Measurements from ENCODE around the gene PCLAF.
A peak's percentile ranks its signal among the peaks of the same experiment; 100 is the strongest.
"Not testable (repeated sequence)": the region's sequence is repeated elsewhere in the genome, so short reads cannot be mapped to it uniquely, and the experiment has no call there.

Gene PCLAF, protein sequence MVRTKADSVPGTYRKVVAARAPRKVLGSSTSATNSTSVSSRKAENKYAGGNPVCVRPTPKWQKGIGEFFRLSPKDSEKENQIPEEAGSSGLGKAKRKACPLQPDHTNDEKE

DNA sequence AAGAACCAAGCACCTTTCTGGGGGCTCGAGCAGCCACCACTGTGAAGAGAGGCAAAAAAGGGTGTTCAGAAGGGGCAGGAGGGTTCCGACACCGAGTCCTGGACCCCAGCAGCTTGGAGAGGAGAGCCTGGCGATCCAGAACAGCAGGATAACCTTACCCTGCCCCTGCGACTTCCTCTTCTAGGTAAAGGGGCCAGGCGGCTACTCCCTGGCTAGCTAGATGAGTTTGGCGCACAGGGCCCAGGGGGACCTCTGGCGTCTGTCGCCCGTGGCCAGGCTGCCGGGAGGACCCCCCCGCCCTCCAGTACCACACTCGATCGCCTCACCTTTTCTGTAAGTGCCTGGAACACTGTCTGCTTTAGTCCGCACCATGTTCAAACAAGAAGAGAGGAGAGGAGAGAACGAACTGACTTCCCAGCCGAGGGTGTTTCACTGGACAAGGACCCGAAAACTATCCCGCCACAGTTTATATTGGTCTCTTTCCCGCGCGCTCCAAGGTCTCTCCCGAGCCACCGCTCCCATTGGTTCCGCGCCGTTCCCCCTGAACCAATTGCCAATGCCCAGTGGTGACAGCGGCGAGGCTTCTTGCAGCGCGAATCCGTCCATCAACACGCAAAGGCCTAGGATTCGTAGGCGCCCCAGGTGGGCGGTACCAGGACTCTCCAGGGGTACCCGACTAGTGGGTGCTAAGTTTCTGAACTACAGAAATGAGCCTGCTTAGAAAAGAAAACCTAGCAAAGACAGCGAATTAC is at the start of gene PCLAF:
Gene PCLAF, minus strand, starts transcription at position 442 of the 752 bp plus-strand sequence. Its CDS starts 70 bp downstream, at position 372.
- peak; percentile 93 for DNase-seq

DNA sequence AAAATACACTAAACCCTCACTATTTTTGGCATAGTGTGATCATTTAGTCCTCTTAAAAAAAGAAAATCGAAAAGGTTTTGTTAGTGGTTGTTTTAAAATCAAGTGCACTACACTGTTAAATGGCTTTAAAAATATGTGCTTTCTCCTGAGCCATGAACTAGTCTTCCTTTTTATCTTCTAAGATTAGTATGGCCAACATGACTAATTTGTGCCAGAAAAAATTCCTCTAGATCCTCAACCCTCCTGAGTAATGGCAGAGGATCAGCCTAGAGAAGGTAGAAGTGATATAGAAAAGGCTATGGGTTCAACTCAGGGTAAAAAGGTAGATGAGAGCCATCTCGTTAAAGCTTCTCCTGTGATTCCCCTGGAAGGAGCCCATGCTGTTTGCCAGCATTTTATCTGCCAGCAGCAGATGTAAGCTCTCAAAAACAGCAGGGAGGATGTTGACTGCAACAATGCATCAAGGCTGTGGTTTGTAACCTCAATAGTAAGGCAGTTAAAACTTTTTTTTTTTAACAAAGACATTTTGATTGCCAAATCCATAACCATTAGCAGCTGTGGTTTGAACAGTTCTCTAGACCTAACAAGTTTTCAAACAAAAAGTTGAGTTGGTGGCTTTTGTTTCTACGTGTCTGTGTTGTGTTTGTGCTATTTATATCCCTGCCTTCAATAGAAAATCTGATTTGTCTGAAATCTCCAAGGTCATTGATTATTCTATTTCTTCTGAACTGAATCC is 48.9 kb upstream of the PCLAF start:
- DNase-seq, result peak; percentile 80

DNA sequence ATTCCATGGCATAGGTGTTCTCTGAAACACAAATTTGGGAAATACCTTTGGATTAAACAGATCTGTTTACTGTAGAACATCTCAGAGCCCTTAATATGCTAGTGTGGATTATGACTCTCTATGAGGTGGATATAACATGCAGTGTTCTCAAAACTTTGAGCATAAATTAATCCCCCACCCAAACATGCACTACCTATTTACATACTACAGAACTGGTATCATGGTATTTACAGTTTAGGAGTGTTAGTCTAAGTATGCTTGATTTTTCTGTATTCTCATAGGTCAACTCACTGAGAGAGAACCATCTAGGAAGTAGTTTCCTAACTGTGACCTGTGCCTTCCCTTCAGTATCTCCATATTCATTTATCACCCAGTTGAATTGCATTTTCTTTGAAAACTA is 48.2 kb upstream of the PCLAF start:
- DNase-seq, result no peak

DNA sequence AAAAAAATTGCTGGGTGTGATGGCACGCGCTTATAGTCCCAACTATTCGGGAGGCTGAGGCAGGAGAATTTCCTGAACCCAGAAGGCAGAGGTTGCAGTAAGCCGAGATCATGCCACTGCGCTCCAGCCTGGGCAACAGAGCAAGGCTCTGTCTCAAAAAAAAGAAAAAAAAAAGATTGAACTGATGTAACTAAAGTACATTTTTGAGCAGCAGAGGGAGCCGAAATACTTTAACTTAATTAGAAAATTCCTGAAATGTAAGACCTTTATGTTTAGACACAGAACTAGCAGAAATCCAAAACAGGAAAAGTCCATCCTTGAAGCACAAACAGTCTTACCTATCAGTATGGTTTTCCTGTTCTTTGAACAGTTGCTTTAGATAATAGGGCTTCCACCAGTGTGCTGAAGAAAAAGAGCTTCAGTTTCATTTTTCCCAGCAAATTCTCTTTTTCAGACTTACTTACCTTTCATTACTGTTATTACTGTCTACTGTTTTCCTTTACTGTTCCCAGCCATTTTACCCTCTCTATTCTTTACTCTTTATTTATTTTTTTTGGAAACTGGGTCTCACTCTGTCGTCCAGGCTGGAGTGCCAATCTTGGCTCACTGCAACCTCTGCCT is 45.7 kb upstream of the PCLAF start:
- DNase-seq, result peak; percentile 1

DNA sequence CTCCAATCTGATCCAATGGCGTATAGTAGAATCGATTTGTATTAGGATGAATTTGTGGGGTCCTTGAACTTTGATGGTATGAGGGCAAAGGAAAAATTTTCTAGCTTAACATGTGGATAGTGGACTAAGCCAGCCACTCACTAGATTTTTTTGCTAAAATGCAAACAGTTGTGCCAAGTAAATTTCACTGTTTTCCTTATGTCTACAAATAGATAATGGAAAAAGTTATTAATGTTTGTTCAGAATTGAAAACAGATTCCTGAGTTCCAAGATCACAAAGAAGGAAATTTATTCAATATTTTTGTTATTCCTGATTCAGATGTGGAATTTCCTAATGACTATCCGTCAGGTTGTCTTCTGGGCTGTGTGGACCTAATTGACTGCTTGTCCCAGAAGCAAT is 44.0 kb upstream of the PCLAF start:
- no peak for DNase-seq

DNA sequence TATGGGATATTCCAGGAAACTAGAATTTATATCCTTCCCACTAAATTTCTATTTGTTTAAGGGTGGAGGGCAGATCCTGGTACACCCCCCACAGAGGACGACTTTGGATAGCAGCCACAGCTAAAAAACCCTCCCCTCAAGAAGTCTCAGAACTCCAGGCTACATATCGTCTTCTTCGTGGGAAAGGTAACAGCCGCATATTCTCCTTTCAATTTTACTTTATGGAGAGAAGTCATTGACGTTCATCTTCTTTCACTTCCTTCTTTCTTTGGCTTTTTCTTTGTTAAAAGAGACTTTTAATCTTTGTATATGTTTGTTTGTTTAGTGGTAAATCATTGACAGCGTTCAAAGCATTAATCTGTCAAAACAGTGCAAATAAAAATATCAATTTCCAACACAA is 42.7 kb upstream of the PCLAF start:
- no peak for DNase-seq

DNA sequence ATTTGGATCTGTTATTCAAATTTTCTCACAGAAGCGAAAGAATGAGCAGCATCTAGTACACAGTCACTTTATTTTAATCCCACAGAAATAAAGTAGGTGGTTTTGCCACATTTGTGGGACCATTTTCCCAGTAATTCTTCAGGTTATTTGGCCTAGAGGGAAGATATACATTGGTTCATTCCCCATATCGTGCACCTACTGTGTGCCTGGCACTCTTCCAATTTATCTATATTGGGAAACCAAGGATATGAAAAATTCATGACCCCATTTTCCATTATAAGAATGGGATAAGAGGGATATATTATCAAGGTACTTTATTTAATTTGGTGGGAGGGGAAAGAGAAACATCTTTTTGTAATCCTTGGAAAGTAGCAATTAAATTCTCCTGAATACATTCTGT is 41.5 kb upstream of the PCLAF start:
- DNase-seq, result no peak

DNA sequence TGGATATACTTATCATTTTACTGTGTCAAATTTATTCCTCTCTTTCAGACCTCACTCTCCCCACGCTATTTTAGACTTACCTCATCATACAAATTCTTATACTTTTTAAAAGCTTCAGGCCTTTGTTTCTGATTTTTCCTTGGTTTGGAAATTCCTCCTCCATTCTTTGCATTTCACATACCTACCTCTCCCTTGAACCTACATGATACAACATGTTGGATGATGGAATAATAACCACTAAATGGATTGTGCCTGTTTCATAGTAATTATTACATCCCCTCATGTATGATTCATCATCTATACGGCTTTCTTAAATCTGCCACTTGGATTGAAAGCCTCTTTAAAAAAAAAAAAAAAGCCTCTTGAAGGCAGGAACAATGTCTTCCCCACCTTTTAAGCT is 31.0 kb upstream of the PCLAF start:
- DNase-seq, result no peak

DNA sequence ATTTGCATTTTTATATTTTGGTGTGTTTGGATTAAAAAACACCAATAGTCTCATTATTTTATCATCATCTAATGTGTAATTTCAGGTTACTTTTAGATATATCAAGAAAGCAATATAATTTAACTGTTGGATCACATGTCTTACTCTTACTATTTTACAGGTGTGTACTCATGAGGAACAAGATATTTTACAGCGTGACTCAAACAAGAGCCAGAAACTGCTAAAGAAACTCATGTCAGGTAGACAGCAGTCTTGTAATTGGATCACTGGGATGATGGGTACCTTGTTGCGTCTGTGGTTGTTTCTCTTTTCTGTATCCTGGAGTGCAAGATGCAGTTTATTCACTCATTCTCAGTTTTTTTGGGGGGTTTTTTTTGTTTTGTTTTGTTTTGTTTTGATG is 19.3 kb upstream of the PCLAF start:
- no peak for DNase-seq

DNA sequence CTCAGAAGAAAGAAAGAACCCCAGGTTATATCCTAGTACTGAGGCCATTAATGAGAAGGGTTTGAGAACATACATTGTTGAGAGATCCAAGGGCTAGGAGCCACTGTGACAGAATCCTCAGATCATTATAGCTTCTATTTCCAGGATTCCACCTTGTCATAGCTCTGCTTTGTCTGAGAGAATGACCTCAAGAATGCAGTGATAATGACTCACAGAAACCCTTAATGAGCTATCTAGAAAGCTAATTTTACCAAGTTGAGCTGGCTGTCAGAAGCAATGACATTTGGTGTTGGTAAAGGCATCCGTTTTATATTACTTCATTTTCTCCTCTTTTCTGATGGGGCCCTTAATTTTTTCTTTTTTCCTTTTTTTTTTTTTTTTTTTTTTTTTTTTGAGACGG is 17.3 kb upstream of the PCLAF start:
- DNase-seq, result no peak

DNA sequence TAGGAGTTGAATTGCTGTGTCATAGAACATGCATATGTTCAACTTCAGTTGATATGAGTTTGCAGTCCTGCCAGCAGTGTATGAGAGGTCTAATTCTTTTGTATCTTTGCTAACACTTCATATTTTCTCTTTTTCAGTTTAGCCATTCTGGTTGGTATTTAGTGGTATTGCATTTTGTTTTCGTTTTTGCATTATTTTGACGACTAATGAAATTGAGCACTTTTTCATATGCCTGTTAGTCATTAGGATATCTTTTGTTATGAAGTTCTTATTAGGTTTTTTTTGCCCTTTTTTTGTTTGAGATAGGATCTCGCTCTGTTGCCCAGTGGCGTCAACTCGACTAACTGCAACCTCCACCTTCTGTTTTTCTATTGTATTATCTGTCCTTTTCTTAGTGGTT is 15.5 kb upstream of the PCLAF start:
- no peak for DNase-seq

DNA sequence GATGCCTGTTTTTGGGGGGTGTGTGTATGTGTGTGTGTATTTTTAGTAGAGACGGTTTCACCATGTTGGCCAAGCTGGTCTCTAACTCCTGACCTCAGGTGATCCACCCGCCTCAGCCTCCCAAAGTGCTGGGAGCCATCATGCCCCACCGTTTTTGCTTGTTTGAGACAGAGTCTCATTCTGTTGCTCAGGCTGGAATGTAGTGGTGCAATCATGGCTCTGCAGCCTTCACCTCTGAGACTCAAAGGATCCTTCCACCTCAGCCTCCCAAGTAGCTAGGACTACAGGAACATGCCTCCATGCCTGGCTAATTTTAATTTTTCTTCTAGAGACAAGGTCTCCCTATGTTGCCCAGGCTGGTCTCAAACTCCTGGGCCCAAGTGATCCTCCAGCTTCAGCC is 11.2 kb upstream of the PCLAF start:
- not testable (repeated sequence) for DNase-seq

DNA sequence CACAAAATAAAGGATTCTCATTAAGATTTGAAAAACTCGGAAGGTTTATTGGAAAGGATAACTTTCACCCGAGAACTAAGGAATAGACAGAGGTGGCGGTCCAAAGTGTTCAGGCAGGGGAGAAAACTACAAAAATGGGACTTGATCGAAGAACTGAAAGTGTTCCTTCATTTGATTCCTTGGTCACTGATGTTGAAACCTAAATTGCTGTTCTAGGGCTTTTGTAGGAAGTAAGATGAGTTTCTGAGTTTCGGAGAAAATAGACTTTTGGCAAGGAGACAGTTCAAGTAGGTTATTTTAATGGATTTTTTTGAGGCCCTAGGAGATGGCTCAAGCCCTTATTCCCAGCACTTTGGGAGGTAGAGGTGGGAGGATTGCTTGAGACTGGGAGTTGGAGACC is 7.8 kb upstream of the PCLAF start:
- DNase-seq, result no peak

DNA sequence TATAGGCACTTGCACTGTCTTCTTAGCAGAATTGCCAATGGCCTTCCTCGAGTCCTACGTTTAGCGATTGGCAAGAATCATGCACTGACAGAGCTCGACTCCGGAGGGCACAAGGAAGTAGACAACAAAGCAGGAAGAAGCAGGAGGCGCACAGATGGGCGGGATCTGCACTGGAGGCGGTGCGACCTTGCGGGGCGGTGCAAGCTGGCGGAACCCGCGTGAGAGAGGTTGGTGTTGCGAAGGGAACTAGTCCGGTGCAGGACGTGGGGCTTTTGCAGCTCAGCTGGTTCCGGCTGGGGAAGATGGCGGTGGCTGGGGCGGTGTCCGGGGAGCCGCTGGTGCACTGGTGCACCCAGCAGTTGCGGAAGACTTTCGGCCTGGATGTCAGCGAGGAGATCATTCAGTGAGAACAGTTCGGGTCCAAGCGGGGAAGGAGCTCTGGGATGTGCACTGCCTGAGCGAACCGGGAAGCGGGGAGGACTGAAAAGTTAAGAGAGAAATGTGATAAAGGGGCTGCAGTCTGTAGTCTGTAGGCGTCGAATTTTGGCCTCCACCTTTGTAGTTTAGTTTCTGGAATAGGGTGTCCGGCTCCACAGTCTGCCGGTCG is 6.4 kb upstream of the PCLAF start, which contains the start of gene TRIP4:
Gene TRIP4, plus strand, starts transcription at position 275 of the 607 bp plus-strand sequence. Its CDS starts 28 bp downstream, at position 303.
- DNase-seq, result peak; percentile 91

DNA sequence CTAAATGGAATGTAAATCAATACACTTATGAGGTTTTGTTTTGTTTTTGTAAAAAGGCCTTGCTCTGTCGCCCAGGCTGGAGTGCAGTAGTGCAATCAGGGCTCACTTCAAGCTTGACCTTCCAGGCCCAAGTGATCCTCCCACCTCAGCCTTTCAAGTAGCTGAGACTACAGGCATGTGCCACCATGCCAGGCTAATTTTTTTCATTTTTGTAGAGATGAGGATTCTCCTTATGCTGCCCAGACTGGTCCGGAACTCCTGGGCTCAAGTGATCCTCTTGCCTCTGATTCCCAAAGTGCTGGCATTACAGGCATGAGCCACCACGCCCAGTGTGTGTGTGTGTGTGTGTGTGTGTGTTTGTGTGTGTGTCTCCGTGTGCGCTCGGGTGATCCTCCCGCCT is 5.0 kb upstream of the PCLAF start:
- no peak for DNase-seq

DNA sequence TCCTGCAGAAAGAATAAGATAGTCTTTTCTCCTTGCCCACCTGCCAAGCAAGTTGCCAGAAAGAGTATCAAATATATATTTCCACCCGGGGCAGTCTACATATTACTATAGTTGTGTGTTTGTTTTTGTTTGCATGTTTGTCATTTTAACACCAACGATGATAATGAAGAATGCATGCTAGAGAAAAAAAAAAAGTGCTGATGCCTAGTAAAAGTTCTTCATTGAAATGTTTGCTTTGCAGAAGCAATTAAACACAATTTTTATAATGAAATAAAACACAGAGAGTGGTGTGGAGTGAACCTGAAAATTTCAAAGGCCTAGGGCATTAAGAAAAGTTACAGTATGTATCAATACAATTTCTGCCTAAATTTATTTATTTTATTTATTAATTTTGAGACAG is 2.5 kb upstream of the PCLAF start:
- DNase-seq, result no peak

DNA sequence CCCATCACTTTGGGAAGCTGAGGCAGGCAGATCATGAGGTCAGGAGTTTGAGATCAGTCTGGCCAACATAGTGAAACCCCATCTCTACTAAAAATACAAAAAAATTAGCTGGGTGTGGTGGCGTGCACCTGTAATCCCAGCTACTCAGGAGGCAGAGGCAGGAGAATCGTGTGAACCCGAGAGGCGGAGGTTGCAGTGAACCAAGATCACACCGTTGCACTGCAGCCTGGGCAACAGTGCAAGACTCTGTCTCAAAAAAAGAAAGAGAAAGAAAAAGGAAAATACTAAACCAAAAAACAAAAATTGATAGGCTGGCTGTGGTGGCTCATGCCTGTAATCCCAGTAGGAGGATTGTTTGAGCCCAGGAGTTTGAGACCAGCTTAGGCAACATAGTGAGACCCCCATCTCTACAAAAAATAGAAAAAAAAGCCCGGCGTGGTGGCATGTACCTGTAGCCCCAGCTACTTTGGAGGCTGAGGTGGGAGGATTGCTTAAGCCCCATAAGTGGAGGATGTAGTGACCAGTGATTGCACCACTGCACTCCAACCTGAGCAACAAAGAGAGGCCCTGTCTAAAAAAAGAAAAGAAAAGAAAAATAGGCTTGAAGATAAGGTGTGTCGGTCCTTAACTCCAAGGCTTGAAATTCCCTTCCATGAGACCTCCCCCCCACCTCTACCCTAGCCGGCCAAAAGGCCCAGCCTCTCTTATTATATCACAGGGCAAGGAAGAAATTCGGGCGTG is 941 bp downstream of the PCLAF start:
- not testable (repeated sequence) for DNase-seq

DNA sequence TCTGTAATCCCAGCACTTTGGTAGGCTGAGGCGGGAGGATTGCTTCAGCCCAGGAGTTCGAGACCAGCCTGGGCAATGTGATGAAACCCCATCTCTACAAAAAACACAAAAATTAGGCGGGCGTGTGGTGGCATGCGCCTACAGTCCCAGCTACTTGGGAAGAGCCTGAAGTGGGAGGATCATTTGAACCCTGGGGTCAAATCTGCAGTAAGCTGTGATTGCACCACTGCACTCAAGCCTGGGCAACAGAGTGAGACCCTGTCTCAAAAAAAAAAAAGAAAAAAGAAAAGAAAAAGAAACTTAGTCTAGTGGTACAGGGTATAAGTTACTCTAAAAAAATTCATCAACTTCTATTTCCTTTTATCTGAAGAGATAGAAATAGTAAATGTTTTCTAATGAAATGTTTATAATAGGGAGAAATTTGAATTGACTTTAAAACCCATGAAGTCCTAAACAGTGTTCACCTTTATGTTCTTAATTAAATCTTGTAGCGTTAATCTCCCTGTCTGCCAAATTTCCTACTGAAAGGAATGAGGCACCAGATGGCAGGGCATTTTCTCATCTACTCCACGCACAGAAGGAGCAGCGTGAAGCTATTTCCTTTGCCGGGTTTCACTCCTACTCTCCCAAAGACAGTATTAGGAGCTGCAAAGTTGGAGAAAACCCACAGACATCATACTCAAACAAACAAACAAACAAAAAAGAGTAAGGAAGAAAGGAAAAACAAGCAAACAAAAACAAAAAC is 1.9 kb downstream of the PCLAF start:
- DNase-seq, result no peak

DNA sequence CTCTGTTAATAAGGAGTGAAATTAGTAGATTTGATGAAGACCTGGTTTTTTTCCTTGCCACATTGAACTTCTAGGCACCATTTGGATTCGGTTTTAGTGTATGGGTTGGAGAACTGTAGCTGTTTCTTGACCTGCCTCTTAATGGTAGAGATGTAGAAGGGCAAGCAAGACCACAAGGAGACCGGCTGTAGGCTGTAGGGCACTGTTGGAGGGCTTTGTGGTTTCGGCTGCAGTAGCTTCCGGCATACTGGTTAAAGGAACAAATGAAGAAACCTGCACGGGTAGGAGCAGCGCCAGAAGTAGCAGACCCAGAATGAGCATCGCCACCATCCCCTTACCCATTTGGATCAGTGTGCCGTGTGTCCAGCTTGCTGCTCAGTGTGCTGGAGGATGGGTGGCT is 7.9 kb downstream of the PCLAF start:
- DNase-seq, result no peak

DNA sequence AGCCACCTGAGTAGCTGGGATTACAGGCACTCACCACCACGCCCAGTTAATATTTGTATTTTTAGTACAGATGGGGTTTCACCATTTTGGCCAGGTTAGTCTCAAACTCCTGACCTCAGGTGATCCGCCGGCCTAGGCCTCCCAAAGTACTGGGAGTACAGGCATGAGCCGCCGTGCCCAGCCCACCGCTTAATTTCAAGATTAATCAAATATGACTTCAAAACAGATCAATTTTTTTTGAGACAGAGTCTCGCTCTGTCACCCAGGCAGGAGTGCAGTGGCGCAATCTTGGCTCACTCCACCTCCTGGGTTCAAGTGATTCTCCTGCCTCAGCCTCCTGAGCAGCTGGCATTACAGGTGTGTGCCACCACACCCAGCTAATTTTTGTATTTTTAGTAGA is 9.9 kb downstream of the PCLAF start:
- DNase-seq, result not testable (repeated sequence)

DNA sequence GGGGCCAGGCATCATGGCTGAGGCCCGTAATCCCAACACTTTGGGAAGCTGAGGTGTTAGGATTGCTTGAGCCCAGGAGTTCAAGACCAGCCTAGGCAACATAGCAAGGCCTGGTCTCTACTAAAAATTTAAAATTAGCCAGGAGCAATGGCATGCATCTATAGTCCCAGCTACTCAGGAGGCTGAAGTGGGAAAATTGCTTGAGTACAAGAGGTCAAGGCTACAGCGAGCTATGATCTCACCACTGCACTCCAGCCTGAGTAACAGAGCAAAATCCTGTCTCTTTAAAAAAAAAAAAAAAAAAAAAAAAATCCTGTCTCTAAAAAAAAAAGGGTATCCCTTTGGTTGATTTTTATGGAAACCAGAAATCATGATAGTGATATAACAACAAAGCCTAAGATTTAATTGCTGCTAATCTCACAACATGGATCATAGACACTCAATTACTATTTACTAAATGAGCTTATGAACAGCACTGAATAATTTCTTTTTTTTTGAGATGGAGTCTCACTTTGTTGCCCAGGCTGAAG is 12.1 kb downstream of the PCLAF start:
- no peak for DNase-seq

DNA sequence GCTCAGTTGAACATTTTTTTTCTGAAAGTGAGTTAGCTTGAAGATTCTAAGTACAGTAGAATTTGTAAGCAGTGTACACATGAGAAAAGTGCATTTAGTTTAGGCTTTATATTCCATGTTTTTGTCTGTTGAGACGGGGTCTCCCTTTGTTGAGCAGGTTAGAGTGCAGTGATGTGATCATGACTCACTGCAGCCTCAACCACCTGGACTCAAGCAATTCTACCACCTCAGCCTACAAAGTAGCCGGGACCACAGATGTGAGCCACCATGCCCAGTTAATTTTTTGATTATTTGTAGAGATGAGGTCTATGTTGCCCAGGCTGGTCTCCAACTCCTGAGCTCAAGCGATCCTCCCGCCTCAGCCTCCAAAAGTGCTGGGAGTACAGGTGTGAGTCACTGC is 20.0 kb downstream of the PCLAF start:
- DNase-seq, result no peak

Data from KG1 (cell line).